C4-2B (cell line): ENCODE results near the gene PAX9.

Source experiments
- ZFX ChIP-seq: fragments of 450-650 bp; IDR thresholded peaks from 2 replicates; pipeline ENCODE4 v1.6.1; 2017
- TF ChIP-seq, protein P1 (sequence below): fragments of 450-650 bp; conservative IDR thresholded peaks from 2 replicates; pipeline ENCODE4 v1.5.1; 2017; ENCODE audit warnings: mild to moderate bottlenecking

DNA sequence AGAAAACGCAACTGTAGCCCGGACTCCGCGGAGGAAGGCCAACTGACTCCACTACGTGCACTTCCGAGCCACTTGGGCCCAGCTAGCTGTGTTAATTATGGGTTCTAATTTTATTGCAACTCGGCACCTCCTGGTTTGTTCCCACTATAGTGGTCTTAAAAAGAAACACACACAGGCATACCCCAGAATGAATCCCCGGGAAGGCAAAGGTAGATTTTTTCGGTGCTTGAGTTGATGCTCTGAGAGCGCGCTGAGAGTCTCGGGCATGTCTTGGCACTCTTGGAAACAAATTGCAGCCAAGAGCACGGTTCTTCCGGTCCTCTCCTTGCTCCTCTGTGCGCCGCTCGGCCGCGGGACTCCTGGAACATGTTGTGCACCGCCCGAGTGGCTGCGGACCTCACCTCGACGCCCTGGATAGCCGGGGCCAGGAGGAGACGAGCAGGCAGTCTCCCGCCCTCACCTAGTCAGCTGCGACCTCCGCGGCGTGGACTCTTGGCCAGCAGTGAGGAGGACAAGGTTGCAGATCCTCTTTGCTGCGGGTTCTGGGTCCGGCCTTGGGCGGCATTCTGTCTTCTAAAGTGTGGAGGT, 6.8 kb upstream of the PAX9 start:
- TF ChIP-seq, protein P1, sequence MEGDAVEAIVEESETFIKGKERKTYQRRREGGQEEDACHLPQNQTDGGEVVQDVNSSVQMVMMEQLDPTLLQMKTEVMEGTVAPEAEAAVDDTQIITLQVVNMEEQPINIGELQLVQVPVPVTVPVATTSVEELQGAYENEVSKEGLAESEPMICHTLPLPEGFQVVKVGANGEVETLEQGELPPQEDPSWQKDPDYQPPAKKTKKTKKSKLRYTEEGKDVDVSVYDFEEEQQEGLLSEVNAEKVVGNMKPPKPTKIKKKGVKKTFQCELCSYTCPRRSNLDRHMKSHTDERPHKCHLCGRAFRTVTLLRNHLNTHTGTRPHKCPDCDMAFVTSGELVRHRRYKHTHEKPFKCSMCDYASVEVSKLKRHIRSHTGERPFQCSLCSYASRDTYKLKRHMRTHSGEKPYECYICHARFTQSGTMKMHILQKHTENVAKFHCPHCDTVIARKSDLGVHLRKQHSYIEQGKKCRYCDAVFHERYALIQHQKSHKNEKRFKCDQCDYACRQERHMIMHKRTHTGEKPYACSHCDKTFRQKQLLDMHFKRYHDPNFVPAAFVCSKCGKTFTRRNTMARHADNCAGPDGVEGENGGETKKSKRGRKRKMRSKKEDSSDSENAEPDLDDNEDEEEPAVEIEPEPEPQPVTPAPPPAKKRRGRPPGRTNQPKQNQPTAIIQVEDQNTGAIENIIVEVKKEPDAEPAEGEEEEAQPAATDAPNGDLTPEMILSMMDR = no peak
- no peak for TF ChIP-seq ZFX
